Activated effector memory CD4-positive, alpha-beta T cell treated with Interleukin-2 at 50 U/mL for 16 hours (primary cell): Measurements from ENCODE around the gene FAM184B.

Experiments
- DNase-seq: peaks from one replicate; pipeline ENCODE4 v3.0.0-alpha.2; 2020

FAM184B gene

DNA sequence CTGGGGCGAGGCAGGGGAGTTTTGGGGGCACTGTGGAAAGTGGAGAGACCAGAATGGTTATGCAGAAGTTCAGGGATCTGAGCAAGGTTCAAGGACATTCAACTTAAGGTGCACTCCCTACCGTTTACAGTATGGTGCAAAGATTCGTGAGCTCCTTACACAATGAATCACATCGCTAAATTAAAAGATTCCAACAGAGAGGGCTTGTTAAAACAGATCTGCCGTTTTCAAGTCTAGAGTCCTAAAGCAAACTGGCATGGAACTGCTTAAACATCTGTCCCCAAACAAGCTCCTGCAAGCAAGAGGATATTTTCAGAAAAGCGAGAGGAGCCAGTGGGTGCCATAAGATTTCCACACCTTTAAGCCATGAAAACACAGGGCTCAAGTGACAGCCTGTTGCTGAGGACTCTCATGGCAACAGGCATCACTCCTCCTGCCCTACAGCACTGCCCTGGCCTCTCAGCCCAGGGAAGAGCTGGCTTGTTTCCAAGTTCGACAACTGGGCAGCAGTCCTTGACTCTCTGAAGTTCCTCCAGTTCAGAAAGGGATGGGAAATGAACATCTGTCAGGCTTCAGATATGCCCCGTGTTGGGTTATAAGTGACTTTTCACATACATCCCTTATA, 10.0 kb downstream of the FAM184B start:
- DNase-seq, result no peak

DNA sequence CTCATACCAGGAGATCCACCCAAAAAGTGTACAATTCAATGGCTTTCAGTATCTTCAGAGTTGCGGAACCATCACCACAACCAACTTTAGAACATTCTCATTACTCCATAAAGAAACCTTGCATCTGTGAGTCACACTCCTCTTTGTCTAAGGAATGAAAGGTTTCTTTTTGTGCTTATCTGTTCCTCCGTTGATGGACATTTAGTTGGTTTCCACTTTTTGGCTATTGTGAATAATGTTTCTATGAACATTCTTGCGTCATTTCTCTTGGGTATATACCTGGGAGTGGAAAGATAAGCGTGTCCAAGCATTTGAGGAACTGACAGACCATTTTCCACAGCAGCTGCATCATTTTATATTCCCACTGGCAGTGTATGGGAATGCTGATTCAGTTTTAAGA, 10.6 kb downstream of the FAM184B start:
- no peak for DNase-seq

DNA sequence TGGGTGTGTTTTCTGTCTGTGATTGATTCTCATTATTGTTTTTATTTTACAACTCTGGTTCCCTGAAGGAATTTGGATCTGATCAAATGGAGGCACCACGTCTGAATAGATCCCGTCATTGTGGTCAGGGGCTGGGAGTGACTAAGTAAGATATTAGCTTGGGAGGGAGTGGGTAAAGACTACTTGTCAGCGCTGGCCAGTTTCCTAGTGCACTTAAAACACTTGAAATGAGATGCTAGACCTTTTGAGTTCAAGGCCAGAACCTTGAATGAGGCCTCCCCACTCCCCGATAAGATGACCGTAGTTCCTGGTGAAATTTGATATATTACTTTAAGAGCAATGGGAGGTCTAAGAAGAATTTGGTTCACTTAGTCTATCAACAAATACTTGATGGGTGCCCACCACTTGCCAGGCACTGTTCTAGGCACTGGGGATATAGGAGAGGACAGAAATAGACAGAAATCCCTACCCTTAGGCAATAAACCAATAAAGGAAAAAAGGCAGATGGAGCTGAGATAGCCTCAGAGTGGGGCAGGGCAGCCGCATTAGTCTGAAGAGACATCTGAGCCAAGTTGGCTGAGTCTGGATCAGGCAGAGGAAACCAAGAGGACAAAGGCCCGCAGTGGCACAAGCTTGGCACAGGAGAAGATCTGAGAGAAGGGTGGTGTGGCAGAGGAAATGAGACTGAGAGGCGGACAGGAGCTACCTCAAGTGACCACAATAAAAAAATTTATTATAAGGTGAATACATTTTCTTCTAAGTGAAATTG, 11.8 kb downstream of the FAM184B start:
- no peak for DNase-seq

DNA sequence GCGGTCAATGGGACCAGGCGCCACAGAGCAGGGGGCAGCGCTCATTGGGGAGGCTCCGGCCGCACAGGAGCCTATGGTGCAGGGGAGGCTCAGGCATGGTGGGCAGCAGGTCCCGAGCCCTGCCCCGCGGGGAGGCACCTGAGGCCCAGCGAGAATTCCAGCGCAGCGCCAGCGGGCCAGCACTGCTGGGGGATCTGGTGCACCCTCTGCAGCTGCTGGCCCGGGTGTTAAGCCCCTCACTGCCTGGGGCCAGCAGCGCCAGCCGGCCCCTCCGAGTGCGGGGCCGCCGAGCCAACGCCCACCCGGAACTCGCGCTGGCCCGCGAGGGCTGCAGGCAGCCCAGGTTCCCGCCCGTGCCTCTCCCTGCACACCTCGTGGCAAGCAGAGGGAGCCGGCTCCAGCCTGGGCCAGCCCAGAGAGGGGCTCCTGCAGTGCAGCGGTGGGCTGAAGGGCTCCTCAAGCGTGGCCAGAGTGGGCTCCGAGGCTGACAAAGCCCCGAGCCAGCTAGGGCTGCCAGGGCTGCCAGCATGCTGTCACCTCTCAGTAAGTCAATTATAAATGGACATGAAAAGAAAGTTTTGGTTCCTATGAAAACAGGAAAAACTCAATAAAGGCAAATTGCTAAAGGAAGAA, 14.5 kb downstream of the FAM184B start:
- no peak for DNase-seq

- no peak for DNase-seq
These were observed 15.7 kb downstream of the FAM184B start for GRCh38 chr4:17765514-17766286.

DNA sequence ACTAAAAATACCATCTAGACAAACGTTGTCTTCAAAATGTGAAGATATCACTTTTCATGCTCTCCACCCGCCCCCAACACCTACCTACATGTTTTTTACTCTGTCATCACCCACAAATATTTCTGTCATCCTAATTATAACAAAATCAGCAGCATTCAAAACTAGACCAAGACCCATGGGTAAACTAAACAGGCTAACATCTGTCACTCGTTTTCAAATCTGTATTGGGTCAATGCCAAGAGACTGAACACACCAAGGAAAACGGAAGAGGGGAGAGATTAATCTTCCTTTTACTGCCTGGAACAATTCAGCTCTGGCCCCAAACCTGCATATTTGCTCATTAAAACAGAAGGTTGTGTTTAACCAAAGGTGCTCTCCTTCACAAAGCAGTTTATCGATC, 17.5 kb downstream of the FAM184B start:
- DNase-seq, result no peak

GRCh38 chr4:17763416-17763815, 18.0 kb downstream of the FAM184B start:
- DNase-seq, result no peak

DNA sequence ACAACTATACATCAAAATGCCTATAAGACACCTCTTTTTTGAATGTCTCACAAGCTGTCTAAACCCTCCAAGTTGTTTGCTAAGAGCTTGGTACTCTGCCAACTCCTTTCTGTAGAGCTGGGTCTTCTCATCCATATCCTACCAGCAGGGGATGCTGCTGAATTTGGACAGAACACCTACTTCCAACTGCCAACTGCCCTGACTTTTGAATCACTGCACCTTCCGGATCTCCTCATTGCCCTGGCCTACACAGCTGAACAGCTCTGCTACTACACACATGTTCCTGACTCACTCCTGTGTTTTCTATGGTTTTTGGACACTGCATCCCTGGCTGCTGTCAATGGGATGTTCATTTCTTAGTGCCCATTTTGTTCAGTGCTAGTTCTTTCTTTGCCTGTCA, 18.7 kb downstream of the FAM184B start:
- DNase-seq, result no peak

GRCh38 chr4:17761062-17761461, 20.4 kb downstream of the FAM184B start:
- no peak for DNase-seq

GRCh38 chr4:17760626-17761025, 20.8 kb downstream of the FAM184B start:
- no peak for DNase-seq

DNA sequence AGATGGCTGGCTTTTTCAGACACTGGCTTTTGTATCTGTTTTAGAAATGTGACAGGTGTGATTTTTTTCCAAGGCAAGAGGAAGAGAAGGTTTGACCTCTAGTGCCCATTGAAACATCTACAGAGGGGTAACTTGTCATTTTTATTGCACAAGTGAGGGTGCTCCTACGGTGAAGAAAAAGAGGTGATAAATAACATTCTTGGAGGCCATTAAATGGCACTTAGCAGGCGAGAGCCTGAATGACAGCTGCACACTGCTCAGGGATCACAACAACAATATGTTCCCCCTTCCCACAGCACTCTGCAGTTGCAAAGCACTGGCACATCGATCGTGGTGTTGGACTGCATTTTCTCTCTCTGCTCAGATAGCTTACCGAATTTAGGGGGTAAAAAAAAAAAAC, 22.9 kb downstream of the FAM184B start:
- no peak for DNase-seq

DNA sequence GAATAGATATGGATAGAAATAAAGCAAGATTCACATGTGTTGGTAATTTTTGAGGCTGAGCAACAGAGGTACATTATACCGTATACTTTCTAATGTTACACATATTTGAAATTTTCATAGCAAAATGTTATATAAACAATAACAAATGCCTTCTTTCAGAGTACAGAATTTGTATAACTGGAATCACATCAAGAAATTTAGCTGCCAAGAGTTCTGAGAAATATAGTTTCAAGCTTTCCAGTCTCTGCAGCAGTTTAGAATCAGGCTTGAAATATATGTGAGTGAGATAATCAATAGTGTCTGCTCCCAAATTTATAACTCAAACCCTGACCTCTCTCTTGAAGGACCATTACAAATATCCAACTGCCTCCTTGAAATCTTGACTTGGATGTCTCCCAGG, 23.8 kb downstream of the FAM184B start:
- DNase-seq, result no peak

GRCh38 chr4:17753646-17754045, 27.8 kb downstream of the FAM184B start:
- no peak for DNase-seq

- DNase-seq, result no peak
These were observed 40.7 kb downstream of the FAM184B start for GRCh38 chr4:17740702-17741101.

- DNase-seq, result no peak
These were observed 44.9 kb downstream of the FAM184B start for GRCh38 chr4:17736484-17736883.

DNA sequence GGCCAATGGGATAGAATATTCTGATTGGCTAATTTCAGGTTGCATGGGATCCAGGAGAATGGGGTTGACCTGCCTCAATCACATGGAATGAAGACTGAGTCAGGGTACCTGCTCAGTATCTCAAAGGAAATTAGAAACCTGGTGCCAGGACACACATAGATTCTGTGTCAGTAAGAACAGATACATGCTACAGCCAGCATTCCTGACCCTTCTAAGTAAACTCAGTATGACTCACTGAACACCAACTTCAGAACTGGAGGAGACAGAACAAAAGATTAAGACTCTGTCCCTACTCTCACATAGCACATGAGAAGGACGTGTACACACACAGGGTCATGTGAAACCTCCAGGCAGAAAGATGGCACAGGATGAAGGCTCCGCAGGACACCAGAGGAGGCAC, 54.5 kb downstream of the FAM184B start:
- DNase-seq, result no peak

DNA sequence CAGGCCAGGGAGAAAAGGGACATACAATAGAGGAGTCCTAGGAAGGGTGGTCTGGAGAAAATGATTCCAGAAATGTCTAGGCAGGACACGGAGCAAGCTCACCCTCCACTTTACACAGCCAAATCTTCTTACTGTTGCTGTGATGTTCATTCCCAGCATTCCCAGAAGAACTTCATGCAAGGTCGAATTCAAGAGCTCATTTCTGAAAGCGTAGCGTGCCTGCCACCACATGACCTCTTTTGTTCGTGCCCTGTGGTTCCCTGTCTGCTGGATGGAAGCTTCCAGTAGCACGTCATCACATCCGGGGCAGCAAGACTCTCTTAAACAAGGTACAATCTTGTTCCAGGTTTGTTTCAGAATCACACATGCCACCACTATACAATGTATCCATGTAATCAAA, 57.8 kb downstream of the FAM184B start:
- DNase-seq, result no peak

- no peak for DNase-seq
These were observed 59.1 kb downstream of the FAM184B start for GRCh38 chr4:17722356-17722700.

DNA sequence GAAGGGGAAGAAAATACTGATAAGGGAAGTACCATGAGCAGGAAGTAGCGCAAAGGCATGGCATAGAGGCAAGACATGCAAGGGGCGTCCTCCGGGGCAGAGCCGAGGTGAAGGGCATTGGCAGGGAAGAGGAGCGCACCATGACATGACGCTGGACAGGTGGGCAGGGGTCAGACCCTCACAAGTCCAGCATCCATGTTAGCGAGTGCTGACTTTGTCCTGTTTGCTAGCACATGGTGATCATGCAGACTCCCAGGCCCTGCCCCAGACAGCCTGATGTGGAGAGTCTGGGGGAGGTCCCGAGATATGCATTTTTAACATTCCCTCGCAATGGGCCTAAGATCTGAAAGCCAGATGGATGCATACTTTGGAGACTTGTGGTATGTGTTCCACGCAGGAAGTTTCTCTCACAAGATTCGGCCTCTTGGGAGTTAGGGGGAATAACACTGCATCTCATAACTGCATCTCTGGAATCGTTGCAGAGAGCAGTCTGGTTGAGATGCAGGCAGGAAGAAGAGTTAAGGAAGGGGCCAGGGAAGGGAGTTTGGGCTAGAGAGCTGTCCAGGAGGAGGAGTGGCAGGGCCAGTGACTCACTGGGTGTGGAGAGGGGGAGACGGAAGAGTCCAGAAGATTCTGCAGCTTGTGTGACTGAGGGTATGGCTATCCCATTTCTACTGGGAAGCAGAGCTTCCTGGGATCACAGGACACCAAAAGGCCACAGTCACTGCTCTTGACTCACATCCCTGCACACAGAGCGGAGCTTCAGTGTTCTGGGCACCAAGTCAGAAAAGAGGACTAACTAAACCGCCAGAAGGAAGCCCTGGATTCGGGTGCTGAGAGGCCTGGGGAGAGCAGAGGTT, 59.7 kb downstream of the FAM184B start:
- DNase-seq, result no peak

DNA sequence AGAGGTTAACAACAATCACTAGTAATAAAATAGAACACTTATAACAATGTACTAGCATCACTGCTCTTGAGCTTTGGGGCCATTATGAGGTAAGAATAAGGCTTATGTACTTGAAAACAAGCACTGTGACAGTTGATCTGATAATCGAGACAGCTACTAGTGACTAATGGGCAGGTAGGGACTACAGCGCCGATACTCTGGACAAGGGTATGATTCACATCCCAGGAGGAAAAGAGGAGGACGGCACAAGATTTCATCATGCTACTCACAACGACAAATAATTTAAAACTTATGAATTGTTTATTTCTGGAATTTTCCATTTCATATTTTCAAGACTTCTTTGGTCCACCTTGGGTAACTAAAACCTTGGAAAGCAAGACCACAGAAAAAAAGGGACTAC, 62.3 kb downstream of the FAM184B start:
- DNase-seq, result no peak

- no peak for DNase-seq
These were observed 63.0 kb downstream of the FAM184B start for GRCh38 chr4:17718471-17718870.

DNA sequence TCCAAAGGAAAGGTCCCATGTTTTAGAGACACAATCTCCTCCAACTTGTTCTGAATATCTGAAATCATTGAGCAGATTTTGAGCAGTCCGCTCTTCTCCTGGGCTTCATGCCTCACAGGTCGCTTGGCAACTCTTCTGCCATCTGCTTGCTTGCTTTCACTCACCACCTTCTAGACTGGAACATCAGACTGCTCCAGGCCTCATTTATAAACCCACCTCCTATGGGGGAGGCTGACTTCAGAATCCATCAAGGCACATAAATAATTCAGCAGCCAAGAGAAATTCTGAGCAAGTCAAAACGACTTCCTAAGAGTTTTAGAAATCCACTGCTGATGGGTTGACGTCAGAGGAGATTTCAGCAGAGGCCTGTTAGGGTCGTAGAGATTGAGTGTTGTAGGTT, 64.1 kb downstream of the FAM184B start:
- no peak for DNase-seq

GRCh38 chr4:17715511-17715910, 65.9 kb downstream of the FAM184B start:
- DNase-seq, result no peak
